RCC 7860 (cell line): ENCODE data around the gene CGB7.
"Not testable (repeated sequence)": the region's sequence is repeated elsewhere in the genome, so short reads cannot be mapped to it uniquely, and the experiment has no call there.

ENCODE experiments used
- DNase-seq: peaks from one replicate; pipeline ENCODE4 v3.0.0-alpha.2; 2015; ENCODE audit warnings: low spot score
- FAIRE-seq: peaks from 2 replicates; lab custom pipeline; 2012; peaks lifted over from hg19 to GRCh38; lab: Jason Lieb, UNC

Gene CGB7

DNA sequence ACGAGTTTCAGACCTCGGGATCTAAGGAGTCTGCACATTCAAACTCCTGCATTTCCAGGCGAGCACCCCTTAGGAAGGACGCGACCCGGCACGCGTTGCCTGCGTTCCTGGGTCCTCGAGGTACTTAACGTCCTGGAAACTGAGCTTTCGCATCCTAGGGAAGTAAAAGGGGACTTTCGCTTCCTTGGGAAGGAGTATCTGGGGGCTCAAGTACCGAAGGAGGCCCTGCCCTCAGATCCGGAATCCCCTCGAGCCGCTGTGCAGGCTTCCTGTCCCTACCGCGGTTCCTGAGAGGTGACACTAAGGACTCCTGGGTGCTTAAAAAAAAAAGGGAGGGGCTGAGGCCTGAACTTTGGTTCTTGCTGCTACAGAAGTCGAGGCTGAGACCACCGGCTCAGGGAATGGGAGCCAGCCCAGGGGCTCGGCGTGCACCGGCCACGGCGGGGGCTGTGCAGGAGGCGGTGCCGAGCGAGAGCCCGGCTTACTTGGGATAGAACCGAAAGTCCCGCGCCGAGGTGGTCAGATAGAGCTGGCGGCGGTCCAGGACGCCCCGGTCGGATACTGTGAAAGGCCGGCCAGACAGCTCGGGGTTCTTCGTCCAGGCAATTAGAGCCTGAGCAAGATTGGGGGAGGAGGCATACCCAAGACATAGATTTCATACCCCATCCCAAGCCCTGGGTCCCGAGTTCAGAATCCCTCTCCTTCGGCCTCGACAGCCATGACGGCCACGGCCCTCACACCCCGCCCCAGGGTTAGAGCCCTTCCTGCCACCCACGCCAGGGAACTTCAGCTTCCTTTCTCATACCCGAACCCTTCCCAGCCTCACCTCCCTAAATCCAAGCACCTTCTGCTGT, 38.9 kb downstream of the CGB7 start:
- not testable (repeated sequence) for DNase-seq, FAIRE-seq

DNA sequence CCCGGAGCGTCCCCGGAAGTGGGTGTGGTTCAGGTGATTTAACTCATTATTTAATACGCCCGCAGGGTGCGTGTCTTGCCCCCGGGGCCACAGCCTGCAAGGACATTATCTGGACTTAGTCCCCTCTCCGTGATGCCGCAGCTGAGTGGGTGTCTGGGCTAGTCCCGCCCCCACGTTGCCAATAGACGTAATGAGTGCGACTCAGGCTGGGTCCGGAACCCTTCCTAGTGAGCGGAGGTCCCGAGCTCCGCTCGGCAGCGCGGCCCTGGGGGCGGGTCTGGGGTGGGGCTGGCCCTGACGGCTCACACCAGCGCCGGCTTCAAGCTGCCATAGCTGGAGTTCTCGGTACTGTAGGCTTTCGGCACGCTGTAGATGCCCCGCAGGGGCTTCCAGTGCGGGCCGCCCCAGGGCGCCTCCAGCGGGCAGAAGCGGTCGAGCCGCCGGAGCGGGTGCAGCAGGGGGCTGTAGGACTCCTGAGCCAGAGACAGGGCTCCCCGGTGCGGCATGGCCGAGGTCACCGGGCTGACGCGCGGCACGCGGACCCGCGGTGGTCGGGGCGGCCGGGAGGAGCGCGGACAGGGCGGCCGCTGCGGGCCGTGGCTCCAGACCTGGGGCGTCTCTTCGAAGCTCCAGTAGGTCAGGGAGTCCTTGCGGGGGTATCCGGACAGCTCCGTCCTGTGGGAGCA, 39.7 kb downstream of the CGB7 start:
- DNase-seq = no peak
- no peak for FAIRE-seq

DNA sequence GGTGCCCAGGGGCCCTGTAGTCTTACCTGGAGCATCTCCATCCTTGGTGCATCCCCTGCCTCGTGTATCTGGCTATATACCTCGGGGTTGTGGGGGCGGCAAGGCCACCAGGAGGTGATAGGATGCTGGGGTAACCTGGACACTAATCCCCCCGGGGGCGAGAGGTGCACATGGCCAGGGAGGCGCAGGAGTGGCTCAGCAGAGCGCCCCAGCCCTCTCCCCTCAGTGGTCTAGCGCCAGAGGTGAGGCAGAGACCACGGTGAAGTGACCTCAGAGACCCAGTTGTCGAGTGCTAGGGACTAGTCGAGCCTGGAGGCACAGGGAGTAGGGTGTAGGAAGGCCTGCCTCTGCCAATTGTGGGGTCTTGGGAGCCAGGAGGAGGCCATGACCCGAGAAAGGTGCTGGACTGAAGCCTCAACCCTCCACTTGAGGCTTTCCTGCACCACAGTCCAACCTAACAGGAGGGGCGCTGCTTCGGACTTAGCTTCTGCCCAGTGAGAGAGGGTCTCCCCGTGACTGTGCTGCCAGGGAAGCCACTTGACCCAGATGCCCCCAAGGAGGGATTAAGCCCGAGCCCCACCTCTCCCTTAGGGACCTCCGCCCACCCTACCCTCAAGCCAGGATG, 40.4 kb downstream of the CGB7 start, which contains the start of gene LHB:
Gene LHB, minus strand, starts transcription at position 51 of the 625 bp plus-strand sequence. Its CDS starts 10 bp downstream, at position 41.
- no peak for FAIRE-seq
- no peak for DNase-seq

DNA sequence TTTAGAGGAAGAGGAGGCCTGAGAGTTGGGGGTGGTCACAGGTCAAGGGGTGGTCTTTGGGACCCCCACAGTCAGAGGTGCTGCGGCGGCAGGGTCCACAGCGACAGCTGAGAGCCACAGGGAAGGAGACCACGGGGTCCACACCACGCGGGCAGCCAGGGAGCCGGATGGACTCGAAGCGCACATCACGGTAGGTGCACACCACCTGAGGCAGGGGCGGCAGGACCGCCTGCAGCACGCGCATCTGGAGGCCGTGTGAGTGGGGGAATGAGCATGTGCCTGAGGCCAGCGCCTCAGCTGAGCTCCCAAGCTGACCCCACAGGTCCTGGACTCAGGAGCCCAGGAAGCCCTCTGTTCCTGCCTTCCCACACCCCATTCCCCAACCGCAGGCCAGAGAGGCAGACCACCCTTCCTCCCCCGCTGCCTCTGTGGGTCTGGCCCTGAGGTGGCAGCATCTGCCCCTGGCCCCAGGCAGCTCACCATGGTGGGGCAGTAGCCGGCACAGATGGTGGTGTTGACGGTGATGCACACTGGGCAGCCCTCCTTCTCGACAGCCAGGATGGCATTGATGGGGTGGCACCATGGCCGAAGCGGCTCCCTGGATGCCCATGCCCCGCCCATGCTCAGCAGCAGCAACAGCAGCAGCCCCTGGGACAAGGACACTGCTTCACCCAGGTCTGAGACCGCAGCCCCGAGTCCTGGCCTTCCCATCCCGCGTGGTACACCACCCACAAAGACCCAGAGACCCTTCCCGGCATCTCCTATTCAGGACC, 41.3 kb downstream of the CGB7 start:
- DNase-seq (no peak), FAIRE-seq (no peak)

DNA sequence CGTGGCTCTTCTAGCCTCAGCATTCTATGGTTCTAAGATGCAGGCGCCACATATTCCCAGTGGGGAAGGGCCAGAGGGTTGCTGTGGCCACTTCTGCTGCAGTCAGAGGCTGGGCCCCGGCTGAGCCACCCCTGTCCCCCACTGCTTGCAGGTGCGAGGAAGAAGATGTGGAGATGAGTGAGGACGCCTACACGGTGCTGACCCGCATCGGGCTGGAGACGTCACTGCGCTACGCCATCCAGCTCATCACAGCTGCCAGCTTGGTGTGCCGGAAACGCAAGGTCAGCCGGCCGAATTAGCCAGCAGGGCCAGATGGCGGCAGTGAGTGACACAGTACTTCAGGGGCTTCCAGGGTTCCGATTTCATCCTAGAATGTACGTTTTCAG, 42.7 kb downstream of the CGB7 start:
- DNase-seq = no peak
- no peak for FAIRE-seq

DNA sequence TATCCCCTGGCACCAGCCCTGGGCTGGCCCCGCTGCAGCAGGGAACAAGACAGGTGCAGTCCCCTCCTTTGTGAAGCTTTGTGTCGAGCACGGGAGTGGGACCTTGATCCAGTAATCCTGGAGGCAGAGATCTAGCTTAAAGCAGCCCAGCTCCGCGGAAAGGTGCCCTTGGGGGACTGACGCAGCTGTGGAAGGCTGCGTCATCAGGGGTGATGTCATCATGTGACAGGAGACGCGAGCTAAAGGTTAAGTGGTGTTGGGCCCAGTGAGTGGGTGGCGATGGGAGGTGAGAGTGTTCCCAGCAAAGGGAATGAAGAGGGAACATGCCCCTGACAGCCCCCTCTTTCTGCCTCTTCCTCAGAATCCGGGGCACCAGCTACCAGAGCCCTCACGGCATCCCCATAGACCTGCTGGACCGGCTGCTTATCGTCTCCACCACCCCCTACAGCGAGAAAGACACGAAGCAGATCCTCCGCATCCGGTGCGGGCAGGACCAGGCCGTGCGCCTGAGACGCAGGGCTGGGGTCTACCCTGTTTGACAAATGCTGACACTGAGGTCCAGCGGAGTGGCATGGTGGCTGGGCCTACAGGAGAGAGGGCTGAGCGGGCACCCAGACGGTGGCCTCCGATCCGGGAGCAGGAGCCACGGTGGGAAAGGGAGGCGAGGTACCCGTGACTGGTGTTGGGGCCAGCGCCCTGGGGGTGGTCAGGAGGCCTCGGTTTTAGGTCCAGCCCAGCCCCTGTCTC, 43.3 kb downstream of the CGB7 start:
- no peak for FAIRE-seq
- no peak for DNase-seq

DNA sequence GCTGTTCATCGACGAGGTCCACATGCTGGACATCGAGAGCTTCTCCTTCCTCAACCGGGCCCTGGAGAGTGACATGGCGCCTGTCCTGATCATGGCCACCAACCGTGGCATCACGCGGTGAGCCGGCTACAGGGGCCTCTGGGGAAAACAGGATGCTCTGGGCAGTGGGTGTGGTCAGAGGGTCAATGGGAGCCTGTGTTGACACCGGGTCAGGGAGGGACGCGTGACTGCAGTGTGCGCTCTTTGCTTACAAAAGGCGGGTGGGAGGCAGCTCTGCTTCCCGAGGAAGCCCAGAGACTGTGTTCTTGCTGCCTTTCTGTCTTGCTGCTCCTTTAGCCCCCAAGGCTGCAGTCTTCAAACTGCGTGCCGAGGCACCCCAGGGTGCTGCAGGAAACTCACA, 46.4 kb downstream of the CGB7 start:
- no peak for FAIRE-seq

DNA sequence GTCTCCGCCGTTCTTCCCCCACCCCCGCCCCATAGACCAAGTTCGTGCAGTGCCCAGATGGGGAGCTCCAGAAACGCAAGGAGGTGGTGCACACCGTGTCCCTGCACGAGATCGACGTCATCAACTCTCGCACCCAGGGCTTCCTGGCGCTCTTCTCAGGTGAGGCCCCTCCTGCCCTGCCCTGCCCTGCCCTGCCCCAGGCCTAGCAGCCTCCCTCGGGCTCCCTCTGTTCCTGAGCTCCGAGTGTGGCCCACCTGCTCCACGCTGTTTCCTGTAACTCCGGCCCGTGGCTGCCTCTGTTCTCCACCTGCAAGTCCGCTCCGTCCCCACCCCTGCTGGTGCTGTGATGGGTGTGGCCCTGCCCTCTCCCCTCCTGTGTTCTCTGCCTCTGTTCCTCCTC, 47.1 kb downstream of the CGB7 start:
- no peak for FAIRE-seq
- DNase-seq = no peak

More for the DNA sequence above, 46.4 kb downstream of the CGB7 start:
- DNase-seq = no peak

DNA sequence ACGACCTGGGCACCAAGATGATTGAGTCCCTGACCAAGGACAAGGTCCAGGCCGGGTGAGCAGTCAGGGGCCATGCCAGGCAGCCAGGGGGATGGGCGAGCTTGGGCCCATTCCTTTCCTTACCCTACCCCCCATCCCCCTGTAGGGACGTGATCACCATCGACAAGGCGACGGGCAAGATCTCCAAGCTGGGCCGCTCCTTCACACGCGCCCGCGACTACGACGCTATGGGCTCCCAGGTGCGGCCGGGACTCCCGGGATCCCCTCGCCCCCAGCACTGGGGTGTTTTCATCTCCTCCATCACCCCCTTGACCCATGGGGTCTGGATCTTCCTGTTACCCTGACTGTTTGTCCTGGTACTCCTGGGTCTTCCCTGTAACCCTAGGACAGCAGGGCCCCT, 47.7 kb downstream of the CGB7 start:
- FAIRE-seq = no peak
- no peak for DNase-seq

DNA sequence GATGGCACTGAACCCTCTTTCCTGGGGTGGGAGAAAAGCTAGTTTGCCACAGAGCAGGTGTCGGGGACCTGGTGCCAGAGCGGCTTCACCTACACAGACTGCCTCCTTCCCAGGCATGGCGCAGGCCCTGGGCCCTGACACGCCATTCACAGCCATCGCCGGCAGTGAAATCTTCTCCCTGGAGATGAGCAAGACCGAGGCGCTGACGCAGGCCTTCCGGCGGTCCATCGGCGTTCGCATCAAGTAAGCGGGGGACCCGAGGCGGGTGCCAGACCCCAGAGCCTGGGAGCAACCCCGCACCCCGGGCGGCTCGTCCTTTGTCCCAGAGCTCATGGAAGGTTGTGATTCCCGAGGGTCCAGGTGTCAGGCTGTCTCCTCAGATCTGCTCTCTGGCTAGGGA, 50.6 kb downstream of the CGB7 start:
- DNase-seq (no peak), FAIRE-seq (no peak)

DNA sequence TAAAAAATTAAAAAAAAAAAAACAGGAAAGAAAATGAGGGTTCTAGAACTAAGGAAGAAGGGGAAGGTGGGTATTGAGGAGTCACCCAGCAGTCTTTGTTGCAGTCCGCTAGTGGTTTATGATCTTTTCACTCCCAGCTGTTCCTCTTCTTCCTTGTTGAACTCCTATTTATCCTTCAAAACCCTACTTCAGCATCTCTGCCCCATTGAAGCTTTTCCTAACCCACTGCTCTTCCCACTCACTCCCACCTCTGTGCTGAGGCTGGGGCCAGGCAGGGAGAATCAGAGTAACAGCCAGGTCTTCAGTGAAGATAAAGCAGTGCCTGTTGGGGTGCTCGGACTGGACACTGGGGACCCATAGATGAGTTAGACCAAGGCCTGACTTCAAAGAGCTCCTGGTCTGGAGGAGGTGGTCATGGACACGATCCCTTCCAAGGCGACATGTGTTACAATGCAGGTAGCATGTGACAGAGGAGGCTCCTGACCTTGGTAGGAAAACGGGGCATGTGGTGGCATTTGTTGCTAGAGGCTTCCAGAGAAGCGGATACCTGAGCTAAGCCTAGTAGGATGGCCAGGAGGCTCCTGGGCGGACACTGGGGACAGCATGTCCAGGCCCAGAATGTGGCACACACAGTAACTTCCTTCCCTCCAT, 52.5 kb downstream of the CGB7 start:
- DNase-seq = no peak
- no peak for FAIRE-seq
